Astrocyte of the spinal cord (primary cell): ENCODE data around the gene ERI3.

ENCODE experiments used
- DNase-seq: peaks from one replicate; pipeline ENCODE4 v3.0.0; 2011; ENCODE audit warnings: low read depth, low spot score
- H3K4me3 ChIP-seq: 2 replicates; pipeline ENCODE4 v1.5.1; 2011; ENCODE audit warnings: low read depth, mild to moderate bottlenecking, low read length, moderate library complexity
- in situ Hi-C: cut with HindIII; loops from 2 replicates; pipeline ENCODE4 v1.10.0; 2017; ENCODE audit warnings: low sequenced_read_pairs
- TF ChIP-seq, protein P1 (sequence below): IDR thresholded peaks from 2 replicates; pipeline ENCODE4 v1.5.1; 2012; ENCODE audit warnings: low read depth, mild to moderate bottlenecking, low read length, inconsistent platforms

The ERI3 gene

DNA sequence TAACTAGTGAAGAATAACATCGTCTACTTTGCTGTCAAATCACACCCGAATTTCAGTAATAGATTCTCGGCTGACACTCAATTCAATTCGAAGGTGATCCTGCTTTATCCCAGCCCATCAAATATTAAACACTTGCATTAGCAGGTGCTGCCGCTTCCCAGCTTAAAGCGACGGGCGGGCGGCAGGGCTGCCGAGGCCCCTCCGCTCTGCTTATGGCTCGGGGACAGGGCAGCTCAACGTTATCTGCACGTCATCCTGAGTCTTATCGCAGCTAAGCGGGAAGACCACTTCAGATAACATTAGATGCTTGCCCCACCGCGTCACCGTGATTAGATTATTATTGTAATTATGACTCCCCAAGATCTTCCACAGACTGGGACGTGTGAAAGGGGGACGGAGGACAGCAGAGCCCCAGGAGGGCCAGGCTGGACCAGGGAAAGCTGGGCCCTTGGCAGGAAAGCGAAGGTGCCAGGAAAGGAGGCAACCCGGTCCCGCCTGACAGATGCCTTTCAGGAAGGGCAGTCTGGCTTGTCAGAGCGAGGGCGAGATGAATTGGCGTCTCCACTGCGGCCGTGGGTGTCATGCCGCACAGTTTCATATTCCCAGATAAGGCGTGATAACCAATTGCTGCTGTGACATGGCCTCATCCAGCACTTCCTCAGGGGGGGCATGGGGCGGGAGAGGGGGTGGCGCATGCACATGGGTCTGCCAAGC lies 104.8 kb downstream of the ERI3 start:
- DNase-seq = no peak
- in situ Hi-C loops = no loop called here
- H3K4me3 ChIP-seq = no peak overlapping the region
- TF ChIP-seq, protein P1, sequence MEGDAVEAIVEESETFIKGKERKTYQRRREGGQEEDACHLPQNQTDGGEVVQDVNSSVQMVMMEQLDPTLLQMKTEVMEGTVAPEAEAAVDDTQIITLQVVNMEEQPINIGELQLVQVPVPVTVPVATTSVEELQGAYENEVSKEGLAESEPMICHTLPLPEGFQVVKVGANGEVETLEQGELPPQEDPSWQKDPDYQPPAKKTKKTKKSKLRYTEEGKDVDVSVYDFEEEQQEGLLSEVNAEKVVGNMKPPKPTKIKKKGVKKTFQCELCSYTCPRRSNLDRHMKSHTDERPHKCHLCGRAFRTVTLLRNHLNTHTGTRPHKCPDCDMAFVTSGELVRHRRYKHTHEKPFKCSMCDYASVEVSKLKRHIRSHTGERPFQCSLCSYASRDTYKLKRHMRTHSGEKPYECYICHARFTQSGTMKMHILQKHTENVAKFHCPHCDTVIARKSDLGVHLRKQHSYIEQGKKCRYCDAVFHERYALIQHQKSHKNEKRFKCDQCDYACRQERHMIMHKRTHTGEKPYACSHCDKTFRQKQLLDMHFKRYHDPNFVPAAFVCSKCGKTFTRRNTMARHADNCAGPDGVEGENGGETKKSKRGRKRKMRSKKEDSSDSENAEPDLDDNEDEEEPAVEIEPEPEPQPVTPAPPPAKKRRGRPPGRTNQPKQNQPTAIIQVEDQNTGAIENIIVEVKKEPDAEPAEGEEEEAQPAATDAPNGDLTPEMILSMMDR = no peak

DNA sequence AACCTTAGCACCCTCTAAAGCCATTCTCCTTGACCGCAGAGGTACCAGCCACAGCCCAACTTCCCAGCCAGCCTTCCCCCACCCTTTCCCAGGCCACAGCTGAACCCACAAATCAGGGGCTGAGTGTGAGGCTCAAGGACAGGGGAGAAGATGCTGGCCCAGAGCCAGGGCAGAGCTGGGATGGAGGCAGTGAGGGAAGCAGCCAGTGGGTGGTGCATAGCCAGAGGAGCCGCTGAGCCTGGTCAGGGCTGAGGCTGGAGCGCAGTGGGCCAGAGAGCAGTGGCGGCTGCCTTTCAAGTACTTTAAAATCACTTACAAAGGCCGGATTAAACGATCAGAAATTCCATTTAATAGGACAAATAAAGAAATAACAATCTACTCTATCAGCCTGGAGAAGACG lies 105.5 kb downstream of the ERI3 start:
- in situ Hi-C loops = no loop called here
- peak; percentile 4 for DNase-seq
- H3K4me3 ChIP-seq = no peak overlapping the region
- TF ChIP-seq, protein P1 = no peak

DNA sequence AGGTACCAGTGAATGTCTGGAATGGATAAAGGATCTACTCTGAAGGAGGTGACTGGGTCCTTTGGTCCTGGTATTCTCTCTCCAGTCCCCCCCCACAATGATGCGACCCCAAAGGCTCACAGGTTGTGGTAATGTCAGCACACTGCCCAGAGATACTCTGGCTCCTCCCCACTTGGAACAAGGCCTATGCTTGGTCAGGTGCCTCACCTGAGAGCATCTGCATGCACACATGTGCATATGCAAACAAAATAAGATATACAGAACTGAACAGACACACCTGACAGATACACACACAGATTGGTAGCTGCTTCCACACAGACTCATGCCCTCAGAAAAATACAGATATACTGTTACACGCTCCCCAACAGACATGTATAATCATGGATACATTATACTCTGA lies 108.3 kb downstream of the ERI3 start:
- in situ Hi-C loops = no loop called here
- TF ChIP-seq, protein P1 = no peak

DNA sequence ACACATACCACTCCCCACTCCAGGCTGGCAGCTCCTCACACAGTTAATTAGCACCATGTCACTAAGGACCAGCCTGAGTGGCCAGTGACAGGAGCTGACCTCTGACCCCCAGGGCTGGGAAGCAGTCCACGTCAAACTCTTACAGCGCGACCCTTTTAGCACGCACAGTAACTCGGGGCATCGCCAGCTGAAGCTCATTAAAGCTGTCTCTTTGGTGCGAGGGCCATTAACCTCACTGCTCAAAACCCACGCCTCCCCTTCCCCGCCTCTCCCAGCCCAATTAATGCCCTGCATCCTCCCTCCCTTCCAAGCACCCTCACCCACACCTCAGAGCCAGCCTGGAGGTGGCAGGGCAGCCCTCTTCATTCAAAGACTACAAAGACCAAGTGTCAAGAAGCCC lies 110.1 kb downstream of the ERI3 start:
- no peak for DNase-seq
- H3K4me3 ChIP-seq = no peak overlapping the region
- in situ Hi-C loops = no loop called here
- TF ChIP-seq, protein P1 = no peak

More for the DNA sequence above, 108.3 kb downstream of the ERI3 start:
- no peak for DNase-seq
- no peak overlapping the region for H3K4me3 ChIP-seq

DNA sequence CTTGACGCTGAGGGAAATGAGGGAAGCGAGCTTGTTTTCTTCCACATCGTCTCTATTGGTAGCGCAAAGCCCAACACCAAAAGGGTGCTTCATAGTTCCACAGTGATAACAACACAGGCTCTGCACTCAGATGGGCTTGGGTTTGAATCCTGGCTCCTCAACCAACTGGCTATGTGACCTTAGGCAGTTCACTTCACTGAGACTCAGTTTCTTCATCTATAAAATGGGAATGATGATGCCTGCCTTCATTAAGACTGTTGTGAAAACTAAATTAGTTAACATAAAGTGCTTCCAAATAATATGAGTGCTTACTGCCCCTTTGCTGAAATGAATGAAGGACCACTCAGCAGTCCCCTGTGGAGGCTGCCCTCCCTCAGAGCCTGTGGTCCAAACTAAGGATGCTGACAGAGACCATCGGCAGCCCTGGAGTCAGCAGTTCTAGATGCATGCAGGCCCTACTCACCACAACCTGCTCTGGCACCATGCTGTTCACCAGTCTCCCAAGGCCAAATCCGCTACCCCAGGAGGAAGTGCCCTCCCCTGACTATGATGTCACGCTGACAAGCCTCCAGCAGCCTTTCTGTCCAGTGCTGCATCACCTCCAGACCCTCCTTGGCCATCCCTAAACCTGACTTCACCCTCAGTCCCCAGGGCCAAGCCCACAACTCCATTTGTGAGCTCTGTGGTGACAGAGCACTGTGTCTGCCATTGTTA lies 111.1 kb downstream of the ERI3 start:
- no peak for DNase-seq
- H3K4me3 ChIP-seq = no peak overlapping the region
- in situ Hi-C loops = no loop called here

DNA sequence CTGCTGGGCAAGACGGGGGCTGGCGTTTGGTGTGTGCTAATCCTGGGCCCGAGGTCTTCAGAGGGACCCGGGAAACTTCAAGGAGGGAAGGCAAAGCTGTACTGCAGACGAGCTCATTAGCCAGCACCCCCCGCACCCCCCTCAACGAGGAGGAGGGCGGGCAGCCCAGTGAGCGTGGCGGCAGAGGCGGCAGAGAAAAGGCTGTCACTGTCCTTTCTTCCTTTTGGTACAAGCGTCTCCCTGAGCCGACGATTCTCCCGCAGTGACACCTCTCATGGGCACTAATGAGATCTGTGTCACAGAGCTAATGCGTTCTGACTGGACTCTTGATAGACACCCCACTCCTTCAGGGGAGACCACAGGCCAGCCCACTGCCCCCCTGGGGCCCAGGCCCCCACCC lies 112.3 kb downstream of the ERI3 start:
- no peak overlapping the region for H3K4me3 ChIP-seq
- no peak for DNase-seq
- TF ChIP-seq, protein P1 = no peak
- in situ Hi-C loops = no loop called here

More for the DNA sequence above, 111.1 kb downstream of the ERI3 start:
- TF ChIP-seq, protein P1 = no peak
